NCI-H1694 (cell line): ENCODE data around the gene MAML3.

Experiments
- DNase-seq: peaks from one replicate; lab custom pipeline; 2025; lab: John Stamatoyannopoulos, UW

Gene MAML3

DNA sequence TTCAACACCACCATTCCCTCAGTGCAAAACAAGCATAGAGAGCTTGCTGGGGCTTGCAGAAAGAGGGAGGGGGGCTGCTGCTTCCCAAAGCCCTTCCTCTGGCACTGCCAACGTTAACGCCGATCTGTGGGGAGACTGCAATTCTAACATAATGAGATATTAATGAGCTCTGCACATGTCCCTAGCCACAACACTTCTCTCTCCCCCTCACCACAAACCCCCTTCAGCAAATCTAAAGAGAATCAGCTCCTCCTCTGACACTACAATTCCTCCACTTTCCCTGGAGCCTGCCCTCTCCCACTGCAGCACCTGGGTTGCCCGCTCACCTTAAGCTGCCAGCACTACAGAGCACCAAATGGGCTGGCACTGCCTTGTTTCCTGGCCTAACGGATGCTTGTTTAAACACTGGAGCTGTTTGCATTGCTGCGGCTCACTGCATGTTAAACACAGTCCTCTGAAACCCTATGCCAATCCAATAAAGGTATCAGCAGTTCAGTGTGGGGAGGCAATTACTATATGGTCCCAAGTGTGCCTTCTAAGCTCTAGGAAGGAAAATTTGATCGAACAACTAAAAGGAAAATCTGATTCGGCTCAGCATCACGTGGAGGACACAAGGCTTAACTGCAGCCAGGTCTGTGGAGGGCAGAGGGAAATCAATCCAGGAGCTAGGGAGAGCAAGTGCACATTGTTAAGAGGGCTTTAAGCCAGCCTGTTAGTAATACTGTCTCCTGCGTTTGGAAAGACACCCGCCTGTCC, 232.4 kb downstream of the MAML3 start:
- peak; percentile 58 for DNase-seq

- no peak for DNase-seq
These were observed 233.4 kb downstream of the MAML3 start for GRCh38 chr4:139920486-139921002.

GRCh38 chr4:139919521-139919920, 234.5 kb downstream of the MAML3 start:
- no peak for DNase-seq

GRCh38 chr4:139919004-139919403, 235.0 kb downstream of the MAML3 start:
- no peak for DNase-seq

- no peak for DNase-seq
These were observed 235.4 kb downstream of the MAML3 start for GRCh38 chr4:139918591-139918990.

- DNase-seq = no peak
These were observed 236.1 kb downstream of the MAML3 start for GRCh38 chr4:139917896-139918295.

GRCh38 chr4:139916041-139916440, 237.9 kb downstream of the MAML3 start:
- no peak for DNase-seq

DNA sequence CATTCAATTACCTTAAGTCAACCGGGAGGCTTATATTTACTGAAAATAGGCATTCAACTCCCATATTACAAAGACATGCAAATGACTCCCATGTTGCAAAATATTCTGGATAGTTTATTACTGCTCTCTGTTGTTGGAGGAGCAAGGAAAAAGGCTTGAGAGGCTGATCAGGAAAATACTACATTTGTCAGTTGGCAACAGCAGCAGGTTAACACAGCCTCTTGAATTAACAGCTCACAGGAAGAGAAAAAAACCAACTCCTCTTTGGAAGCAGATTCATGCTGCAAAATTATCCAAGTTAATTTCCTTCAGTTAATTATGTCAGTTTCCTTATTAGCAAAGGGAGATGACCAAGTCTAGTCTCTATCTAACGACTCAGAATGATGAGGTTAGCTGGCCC, 238.9 kb downstream of the MAML3 start:
- no peak for DNase-seq

- DNase-seq = no peak
These were observed 239.9 kb downstream of the MAML3 start for GRCh38 chr4:139913995-139914598.

DNA sequence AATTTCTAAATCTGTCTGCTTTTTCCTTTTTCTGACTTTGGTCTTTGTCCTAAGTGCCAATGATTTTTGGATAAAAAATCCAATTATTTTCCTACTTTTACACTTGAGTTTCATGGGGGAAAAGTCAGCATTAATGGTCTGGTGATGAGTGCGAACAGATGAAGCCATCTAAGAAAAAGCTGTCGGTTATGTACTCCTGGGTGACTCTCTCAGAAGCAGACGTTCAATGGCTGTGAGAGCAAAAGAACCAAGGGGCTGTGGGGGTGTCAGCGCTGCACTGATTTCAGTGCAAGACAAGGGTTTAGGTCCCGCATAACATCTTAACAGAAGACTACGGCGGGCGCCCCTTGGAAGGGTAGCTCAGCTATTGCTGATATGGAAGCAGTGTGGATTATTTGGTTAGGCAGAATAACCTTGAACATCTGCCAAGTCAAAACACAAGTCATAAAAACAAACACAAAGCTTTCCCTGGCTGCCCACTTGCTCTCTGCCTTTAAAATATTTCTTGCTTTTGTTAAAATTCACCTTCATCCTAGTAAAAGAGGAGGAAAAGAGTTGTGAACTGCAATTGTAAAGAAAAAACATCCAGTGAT, 240.5 kb downstream of the MAML3 start:
- no peak for DNase-seq

DNA sequence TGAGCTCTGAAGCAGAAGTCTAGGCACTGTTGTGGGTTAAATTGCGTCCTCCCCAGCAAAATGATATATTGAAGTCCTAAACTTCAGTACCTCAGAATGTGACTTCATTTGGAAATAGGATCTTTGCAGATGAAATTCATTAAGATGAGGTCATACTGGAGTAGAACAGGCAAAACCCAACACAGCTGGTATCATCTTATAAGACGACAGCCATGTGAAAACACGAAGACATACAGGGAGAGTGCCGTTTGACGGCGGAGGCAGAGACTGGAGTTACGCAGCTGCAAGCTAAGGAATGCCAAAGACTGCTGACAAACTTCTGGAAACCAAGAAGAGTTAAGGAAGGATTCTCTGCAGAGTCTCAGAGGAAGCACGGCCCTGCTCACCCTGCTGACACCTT, 241.5 kb downstream of the MAML3 start:
- DNase-seq = no peak

DNA sequence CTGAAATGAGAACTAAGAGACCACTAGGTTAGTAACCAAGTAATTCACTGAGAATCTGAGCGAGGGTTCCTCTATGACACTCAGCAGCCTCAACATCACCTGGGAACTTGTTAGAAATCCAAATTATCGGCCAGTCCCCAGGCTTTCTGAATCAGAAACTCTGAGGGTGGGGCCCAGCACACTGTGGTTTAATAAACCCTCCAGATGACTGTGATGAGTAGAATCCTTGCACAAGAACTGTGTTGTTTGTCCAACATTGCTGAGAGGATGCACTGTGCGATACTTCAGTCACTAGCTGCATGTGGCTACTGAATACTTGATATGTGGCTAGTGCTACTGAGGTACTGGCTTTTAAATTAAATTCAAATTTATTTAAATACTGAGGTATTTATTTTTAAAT, 243.9 kb downstream of the MAML3 start:
- no peak for DNase-seq

GRCh38 chr4:139908636-139909437, 245.1 kb downstream of the MAML3 start:
- no peak for DNase-seq

- no peak for DNase-seq
These were observed 246.8 kb downstream of the MAML3 start for GRCh38 chr4:139907001-139907809.

DNA sequence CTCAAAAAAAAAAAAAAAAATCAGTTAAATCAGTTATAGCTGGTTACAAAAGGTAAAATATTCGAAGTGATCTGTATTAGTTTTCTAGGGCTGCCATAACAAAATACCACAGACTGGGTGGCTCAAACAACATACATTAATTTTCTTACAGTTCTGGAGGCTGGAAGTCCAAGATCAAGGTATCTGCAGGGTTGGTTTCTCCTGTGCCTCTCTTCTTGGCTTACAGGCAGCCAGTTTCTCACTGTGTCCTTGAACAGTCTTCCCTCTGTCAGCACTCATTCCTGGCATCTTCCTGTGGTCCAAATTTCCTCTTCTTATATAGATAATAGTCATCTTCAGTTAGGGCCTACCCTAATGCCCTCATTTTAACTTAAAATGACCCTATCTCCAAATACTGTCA, 248.5 kb downstream of the MAML3 start:
- DNase-seq = no peak

- DNase-seq = no peak
These were observed 249.6 kb downstream of the MAML3 start for GRCh38 chr4:139904406-139904805.

- no peak for DNase-seq
These were observed 250.1 kb downstream of the MAML3 start for GRCh38 chr4:139903845-139904244.

DNA sequence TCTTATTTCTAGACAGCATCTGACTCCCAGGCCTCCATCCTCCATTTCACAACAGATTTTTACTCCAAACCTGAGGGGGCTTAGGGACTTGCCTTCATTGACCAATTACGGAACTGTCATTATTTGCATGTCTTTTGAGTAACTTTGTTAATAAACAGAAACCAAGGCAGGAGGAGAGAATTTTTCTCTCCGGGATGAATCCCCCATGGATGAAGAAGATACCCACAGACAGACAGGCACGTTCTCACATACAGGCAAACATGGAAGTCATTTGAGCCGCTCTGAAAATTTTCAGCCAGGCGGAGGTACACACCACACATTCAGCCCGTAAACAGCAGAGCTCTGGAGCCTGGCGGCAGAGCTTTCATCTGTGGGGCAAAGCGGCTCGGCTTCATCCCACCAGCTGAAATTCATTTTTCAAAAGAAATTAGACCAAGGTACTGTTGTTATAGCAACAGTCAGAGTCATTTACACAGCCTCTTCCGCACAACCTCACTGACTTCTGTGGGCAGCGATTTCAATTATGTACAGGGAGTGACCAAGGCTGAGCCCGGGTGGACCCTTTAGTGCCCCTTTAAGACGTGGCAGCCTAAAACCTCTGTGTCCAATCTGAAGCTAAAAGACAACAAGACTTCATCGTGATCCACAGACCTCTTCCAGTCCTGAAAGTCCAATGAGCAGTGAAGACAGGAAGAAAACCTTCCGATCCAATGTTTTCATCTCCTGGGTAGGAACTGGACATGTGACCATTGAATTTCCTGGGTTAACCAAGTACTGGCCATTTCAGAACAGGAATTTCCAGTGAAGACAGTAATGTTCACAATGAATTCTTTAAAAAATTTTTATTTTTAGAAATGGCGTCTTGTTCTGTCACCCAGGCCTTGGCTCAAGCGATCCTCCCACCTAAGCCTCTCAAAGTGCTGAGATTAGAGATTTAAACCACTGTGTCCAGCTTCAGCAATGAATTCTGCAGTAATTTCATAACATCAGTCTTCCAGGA, 251.4 kb downstream of the MAML3 start:
- peak; percentile 11 for DNase-seq

GRCh38 chr4:139901531-139902320, 252.3 kb downstream of the MAML3 start:
- DNase-seq = no peak
